Panc1 (cell line): Measurements from ENCODE around the gene RALGPS2.

Experiments used
- TF ChIP-seq, protein P1 (sequence below): fragments of 450-650 bp; IDR thresholded peaks from 2 replicates; pipeline ENCODE4 v1.5.1; 2017; ENCODE audit warnings: mild to moderate bottlenecking
- TF ChIP-seq, protein P2 (sequence below), 2 experiments: IDR thresholded peaks; 2 replicates each; pipeline ENCODE4 v1.6.1; 2011 to 2012; ENCODE audit warnings: low read depth in 2 of 2, control low read depth in 1 of 2, low read length in 1 of 2, mild to moderate bottlenecking in 1 of 2, moderate library complexity in 1 of 2; ENCODE audit not compliant: insufficient read depth in 1 of 2

DNA sequence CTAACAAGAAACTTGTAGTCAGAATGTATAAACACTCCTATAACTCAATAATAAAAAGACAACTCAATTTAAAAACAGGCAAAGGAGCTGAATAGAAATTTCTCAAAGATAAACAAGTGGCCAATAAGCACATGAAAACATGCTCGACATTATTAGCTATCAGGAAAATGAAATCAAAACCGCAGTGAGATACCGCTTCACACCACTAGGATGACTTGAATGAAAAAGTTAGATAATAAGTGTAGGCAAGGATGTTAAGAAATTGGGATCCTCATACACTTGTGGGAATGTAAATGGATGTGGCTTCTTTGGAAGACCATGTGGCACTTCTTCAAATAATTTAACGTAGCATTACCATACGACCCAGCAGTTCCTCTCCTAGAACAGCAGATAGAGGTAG is 8.9 kb downstream of the RALGPS2 start:
- TF ChIP-seq, protein P1, sequence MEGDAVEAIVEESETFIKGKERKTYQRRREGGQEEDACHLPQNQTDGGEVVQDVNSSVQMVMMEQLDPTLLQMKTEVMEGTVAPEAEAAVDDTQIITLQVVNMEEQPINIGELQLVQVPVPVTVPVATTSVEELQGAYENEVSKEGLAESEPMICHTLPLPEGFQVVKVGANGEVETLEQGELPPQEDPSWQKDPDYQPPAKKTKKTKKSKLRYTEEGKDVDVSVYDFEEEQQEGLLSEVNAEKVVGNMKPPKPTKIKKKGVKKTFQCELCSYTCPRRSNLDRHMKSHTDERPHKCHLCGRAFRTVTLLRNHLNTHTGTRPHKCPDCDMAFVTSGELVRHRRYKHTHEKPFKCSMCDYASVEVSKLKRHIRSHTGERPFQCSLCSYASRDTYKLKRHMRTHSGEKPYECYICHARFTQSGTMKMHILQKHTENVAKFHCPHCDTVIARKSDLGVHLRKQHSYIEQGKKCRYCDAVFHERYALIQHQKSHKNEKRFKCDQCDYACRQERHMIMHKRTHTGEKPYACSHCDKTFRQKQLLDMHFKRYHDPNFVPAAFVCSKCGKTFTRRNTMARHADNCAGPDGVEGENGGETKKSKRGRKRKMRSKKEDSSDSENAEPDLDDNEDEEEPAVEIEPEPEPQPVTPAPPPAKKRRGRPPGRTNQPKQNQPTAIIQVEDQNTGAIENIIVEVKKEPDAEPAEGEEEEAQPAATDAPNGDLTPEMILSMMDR = peak; percentile 15; the same call in 1 of the 2 replicates
- TF ChIP-seq, protein P2, sequence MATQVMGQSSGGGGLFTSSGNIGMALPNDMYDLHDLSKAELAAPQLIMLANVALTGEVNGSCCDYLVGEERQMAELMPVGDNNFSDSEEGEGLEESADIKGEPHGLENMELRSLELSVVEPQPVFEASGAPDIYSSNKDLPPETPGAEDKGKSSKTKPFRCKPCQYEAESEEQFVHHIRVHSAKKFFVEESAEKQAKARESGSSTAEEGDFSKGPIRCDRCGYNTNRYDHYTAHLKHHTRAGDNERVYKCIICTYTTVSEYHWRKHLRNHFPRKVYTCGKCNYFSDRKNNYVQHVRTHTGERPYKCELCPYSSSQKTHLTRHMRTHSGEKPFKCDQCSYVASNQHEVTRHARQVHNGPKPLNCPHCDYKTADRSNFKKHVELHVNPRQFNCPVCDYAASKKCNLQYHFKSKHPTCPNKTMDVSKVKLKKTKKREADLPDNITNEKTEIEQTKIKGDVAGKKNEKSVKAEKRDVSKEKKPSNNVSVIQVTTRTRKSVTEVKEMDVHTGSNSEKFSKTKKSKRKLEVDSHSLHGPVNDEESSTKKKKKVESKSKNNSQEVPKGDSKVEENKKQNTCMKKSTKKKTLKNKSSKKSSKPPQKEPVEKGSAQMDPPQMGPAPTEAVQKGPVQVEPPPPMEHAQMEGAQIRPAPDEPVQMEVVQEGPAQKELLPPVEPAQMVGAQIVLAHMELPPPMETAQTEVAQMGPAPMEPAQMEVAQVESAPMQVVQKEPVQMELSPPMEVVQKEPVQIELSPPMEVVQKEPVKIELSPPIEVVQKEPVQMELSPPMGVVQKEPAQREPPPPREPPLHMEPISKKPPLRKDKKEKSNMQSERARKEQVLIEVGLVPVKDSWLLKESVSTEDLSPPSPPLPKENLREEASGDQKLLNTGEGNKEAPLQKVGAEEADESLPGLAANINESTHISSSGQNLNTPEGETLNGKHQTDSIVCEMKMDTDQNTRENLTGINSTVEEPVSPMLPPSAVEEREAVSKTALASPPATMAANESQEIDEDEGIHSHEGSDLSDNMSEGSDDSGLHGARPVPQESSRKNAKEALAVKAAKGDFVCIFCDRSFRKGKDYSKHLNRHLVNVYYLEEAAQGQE (IDR thresholded peaks at IDR 0.05; ENCODE audit: insufficient read depth in 1 of 2, low read depth in 2 of 2, low read length in 1 of 2) = no peak
